NB4 (cell line): Measurements from ENCODE around the gene PTPRG.
A peak's percentile ranks its signal among the peaks of the same experiment; 100 is the strongest.

Experiments used
- DNase-seq: peaks from one replicate; pipeline ENCODE4 v3.0.0; 2010; ENCODE audit warnings: low read depth
- H3K4me3 ChIP-seq: one replicate; pipeline ENCODE4 v1.5.1; 2011; ENCODE audit warnings: mild to moderate bottlenecking, low read depth, low read length, moderate library complexity
- MAX ChIP-seq: IDR thresholded peaks from 2 replicates; pipeline ENCODE4 v1.6.1; 2011; ENCODE audit warnings: low read depth, low read length
- MYC ChIP-seq: IDR thresholded peaks from 2 replicates; pipeline ENCODE4 v1.6.1; 2011; ENCODE audit warnings: low read depth, low read length
- POLR2A ChIP-seq: IDR thresholded peaks from 2 replicates; pipeline ENCODE4 v1.6.1; 2011; ENCODE audit warnings: mild to moderate bottlenecking; ENCODE audit not compliant: insufficient read length; ENCODE audit errors: extremely low read depth
- TF ChIP-seq, protein P1 (sequence below): IDR thresholded peaks from one replicate; pipeline ENCODE4 v1.5.1; 2012; ENCODE audit warnings: low read depth, low read length

The PTPRG gene

GRCh38 chr3:61561374-61562041, at the start of gene PTPRG:
Gene PTPRG (plus strand): TSS chr3:61561571. CDS start chr3:61562288, 717 bp downstream.
- H3K4me3 ChIP-seq = peak within 1 kb of the TSS; percentile 11
- TF ChIP-seq, protein P1, sequence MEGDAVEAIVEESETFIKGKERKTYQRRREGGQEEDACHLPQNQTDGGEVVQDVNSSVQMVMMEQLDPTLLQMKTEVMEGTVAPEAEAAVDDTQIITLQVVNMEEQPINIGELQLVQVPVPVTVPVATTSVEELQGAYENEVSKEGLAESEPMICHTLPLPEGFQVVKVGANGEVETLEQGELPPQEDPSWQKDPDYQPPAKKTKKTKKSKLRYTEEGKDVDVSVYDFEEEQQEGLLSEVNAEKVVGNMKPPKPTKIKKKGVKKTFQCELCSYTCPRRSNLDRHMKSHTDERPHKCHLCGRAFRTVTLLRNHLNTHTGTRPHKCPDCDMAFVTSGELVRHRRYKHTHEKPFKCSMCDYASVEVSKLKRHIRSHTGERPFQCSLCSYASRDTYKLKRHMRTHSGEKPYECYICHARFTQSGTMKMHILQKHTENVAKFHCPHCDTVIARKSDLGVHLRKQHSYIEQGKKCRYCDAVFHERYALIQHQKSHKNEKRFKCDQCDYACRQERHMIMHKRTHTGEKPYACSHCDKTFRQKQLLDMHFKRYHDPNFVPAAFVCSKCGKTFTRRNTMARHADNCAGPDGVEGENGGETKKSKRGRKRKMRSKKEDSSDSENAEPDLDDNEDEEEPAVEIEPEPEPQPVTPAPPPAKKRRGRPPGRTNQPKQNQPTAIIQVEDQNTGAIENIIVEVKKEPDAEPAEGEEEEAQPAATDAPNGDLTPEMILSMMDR = no peak
- TF ChIP-seq POLR2A (no peak), MYC (no peak), MAX (peak; percentile 29; the same call in 1 of the 2 replicates)
- peak; percentile 38 for DNase-seq

DNA sequence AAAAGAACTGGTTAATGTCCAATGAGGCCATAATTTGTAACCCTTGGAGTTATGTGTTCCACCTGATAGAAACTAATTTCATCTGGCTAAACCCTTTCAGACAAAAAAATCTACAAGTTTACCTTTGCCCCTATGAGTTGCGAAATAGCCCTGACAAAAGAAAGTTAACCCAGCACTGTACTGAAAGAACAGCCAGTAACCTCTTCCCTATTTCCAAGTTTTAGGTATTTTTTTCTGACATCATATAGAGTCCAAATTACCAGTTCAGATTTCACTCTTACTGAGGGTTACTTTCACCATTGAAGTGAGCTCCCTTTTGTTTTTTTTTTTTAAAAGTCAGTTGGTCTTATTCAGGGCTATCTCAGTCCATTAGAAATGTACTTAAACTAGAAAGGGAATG, 42.8 kb upstream of the PTPRG start:
- TF ChIP-seq MYC (no peak), MAX (no peak)
- no peak for DNase-seq
- no peak overlapping the region for H3K4me3 ChIP-seq

DNA sequence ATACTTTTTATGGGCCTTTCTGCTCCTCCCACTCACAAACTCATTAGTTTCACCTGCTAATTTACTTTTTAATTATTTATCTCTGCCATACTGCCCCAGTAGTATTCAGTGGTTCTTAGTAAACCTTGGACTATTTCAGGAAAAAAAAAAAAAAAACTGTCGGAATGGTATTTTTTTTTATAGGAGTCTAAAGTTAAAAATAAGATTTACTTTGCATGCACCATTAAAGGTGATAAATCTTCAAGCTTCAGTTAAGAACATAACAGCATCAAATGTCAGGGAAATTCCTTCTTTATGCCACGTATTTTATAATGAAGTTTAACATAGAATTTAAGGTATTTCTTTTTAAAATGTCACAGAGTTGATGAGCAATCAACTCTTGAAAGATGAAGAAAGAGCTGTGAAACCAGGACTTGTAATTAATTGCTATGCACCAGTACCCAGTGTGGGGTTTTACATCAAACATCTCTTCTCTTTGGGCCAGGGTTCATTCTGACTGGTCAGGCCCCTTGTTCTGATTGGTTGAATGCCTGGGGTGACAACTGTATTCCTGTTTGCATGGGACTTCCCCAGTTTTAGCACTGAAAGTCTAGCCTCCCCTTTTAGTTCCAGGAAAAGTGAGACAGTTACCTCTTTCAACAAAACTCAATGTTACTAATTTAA, 40.3 kb upstream of the PTPRG start:
- H3K4me3 ChIP-seq = no peak overlapping the region
- TF ChIP-seq POLR2A (no peak), MYC (no peak), MAX (no peak)
- TF ChIP-seq, protein P1 = no peak
- DNase-seq = no peak

- TF ChIP-seq MAX (no peak), MYC (no peak), POLR2A (no peak)
- TF ChIP-seq, protein P1 = no peak
- no peak overlapping the region for H3K4me3 ChIP-seq
- DNase-seq = no peak
Observed at GRCh38 chr3:61522060-61522459, 39.3 kb upstream of the PTPRG start.

GRCh38 chr3:61522626-61523025, 38.7 kb upstream of the PTPRG start:
- DNase-seq = no peak
- H3K4me3 ChIP-seq = no peak overlapping the region
- TF ChIP-seq POLR2A = no peak
- no peak for TF ChIP-seq MAX
- no peak for TF ChIP-seq MYC
- TF ChIP-seq, protein P1 = no peak

- no peak for DNase-seq
- H3K4me3 ChIP-seq = no peak overlapping the region
- TF ChIP-seq MYC = no peak
- no peak for TF ChIP-seq MAX
- TF ChIP-seq POLR2A = no peak
- TF ChIP-seq, protein P1 = no peak
Observed at GRCh38 chr3:61524933-61525332, 36.4 kb upstream of the PTPRG start.
